ENCODE data around the gene COX5A. TPM values are rescaled to one million over a fixed set of nuclear protein-coding genes. Genes with fewer than 3 reads are reported as not detected.
A peak's percentile ranks its signal among the peaks of the same experiment; 100 is the strongest.
"Not testable (repeated sequence)": the region's sequence is repeated elsewhere in the genome, so short reads cannot be mapped to it uniquely, and the experiment has no call there.

The COX5A gene
- polyA plus RNA-seq, 1 donor from 2014 or later, result 155 TPM

DNA sequence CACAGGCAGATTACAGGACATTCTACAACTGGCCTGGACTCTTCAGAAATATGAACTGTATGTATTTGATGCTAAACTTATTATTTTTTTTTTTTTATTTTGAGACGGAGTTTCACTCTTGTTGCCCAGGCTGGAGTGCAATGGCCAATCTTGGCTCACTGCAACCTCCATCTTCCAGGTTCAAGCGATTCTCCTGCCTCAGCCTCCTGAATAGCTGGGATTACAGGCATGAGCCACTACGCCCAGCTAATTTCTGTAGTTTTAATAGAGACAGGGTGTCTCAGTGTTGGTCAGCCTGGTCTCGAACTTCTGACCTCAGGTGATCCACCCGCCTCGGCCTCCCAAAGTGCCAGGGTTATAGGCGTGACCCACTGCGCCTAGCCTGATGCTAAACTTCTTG is 24.1 kb downstream of the COX5A start:
- not testable (repeated sequence) for H3K4me3 ChIP-seq (ENCODE audit: low read length); H3K4me2 ChIP-seq (ENCODE audit: low read length); H3K27me3 ChIP-seq (ENCODE audit: insufficient read depth, low read depth, low read length); H3K9me2 ChIP-seq (ENCODE audit: insufficient read depth, low read length); H4K20me1 ChIP-seq (ENCODE audit: insufficient read depth); H3K36me3 ChIP-seq (ENCODE audit: insufficient read depth, low read length); H2AFZ ChIP-seq (ENCODE audit: low read depth, low read length); H3K27ac ChIP-seq (ENCODE audit: low read length); H3K9ac ChIP-seq (ENCODE audit: low read length); H3K9me3 ChIP-seq (ENCODE audit: low read length); H3K79me2 ChIP-seq (replicated peaks; ENCODE audit: insufficient read depth, low read length); H3F3A ChIP-seq (ENCODE audit: insufficient read depth, low read length, poor library complexity, severe bottlenecking)

GRCh38 chr15:74913041-74913440 is 24.8 kb downstream of the COX5A start:
- H3K79me2 ChIP-seq (replicated peaks; ENCODE audit: insufficient read depth, low read length), result no peaks in the 10 kb centered on the region
- H3K27me3 ChIP-seq (ENCODE audit: insufficient read depth, low read depth, low read length), result no peaks in the 10 kb centered on the region
- H3K9me2 ChIP-seq (ENCODE audit: insufficient read depth, low read length), result no peaks in the 10 kb centered on the region
- H3K27ac ChIP-seq (ENCODE audit: low read length), result no peak overlapping the region
- no peak overlapping the region for H2AFZ ChIP-seq (ENCODE audit: low read depth, low read length)
- no peaks in the 10 kb centered on the region for H3F3A ChIP-seq (ENCODE audit: insufficient read depth, low read length, poor library complexity, severe bottlenecking)
- no peaks in the 10 kb centered on the region for H4K20me1 ChIP-seq (ENCODE audit: insufficient read depth)
- H3K4me3 ChIP-seq (ENCODE audit: low read length), result no peak overlapping the region
- TF ChIP-seq, protein P1, sequence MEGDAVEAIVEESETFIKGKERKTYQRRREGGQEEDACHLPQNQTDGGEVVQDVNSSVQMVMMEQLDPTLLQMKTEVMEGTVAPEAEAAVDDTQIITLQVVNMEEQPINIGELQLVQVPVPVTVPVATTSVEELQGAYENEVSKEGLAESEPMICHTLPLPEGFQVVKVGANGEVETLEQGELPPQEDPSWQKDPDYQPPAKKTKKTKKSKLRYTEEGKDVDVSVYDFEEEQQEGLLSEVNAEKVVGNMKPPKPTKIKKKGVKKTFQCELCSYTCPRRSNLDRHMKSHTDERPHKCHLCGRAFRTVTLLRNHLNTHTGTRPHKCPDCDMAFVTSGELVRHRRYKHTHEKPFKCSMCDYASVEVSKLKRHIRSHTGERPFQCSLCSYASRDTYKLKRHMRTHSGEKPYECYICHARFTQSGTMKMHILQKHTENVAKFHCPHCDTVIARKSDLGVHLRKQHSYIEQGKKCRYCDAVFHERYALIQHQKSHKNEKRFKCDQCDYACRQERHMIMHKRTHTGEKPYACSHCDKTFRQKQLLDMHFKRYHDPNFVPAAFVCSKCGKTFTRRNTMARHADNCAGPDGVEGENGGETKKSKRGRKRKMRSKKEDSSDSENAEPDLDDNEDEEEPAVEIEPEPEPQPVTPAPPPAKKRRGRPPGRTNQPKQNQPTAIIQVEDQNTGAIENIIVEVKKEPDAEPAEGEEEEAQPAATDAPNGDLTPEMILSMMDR (IDR thresholded peaks at IDR 0.05; ENCODE audit: poor library complexity, severe bottlenecking), result no peak
- no peak for TF ChIP-seq POLR2AphosphoS5 (IDR thresholded peaks at IDR 0.05)
- TF ChIP-seq RAD21 (conservative IDR thresholded peaks at IDR 0.05), result no peak
- TF ChIP-seq TAF1 (IDR thresholded peaks at IDR 0.05; ENCODE audit: low read depth), result no peak
- TF ChIP-seq EZH2 (IDR thresholded peaks at IDR 0.05; ENCODE audit: borderline replicate concordance, insufficient read depth, low read length, poor library complexity, severe bottlenecking), result no peak
- no peak for TF ChIP-seq MXI1 (conservative IDR thresholded peaks at IDR 0.05; ENCODE audit: poor library complexity, severe bottlenecking)
- TF ChIP-seq SMC3 (conservative IDR thresholded peaks at IDR 0.05; ENCODE audit: poor library complexity), result no peak
- no peak overlapping the region for H3K4me2 ChIP-seq (ENCODE audit: low read length)
- no peak overlapping the region for H3K9ac ChIP-seq (ENCODE audit: low read length)
- H3K9me3 ChIP-seq (ENCODE audit: low read length), result no peaks in the 10 kb centered on the region
- no peaks in the 10 kb centered on the region for H3K36me3 ChIP-seq (ENCODE audit: insufficient read depth, low read length)

DNA sequence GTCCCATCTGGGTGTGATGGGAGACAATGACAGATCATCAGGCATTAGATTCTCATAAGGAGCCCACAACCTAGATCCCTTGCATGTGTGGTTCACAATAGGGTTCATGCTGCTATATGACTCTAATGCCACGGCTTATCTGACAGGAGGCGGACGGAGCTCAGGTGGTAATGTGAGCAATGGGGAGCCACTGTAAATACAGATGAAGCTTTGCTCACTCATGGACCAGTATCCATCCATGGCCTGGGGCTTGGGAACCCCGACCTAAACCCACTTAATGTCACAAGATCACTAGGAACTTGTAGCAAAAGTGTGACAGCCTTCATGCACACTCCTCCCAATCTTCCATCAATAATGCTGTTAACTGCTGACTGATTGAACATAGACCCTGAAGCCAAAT is 29.2 kb downstream of the COX5A start:
- Histone ChIP-seq H4K20me1 (ENCODE audit: insufficient read depth) (no peaks in the 10 kb centered on the region), H3K9me3 (ENCODE audit: low read length) (no peaks in the 10 kb centered on the region), H3K9ac (ENCODE audit: low read length) (no peak overlapping the region), H3K27ac (ENCODE audit: low read length) (no peak overlapping the region), H3F3A (ENCODE audit: insufficient read depth, low read length, poor library complexity, severe bottlenecking) (peaks cover 7% of the 10 kb centered on the region), H3K4me2 (ENCODE audit: low read length) (no peak overlapping the region), H3K36me3 (ENCODE audit: insufficient read depth, low read length) (no peaks in the 10 kb centered on the region), H3K9me2 (ENCODE audit: insufficient read depth, low read length) (no peaks in the 10 kb centered on the region), H3K27me3 (ENCODE audit: insufficient read depth, low read depth, low read length) (no peaks in the 10 kb centered on the region), H3K79me2 (replicated peaks; ENCODE audit: insufficient read depth, low read length) (peaks cover 21% of the 10 kb centered on the region), H2AFZ (ENCODE audit: low read depth, low read length) (no peak overlapping the region), H3K4me3 (ENCODE audit: low read length) (no peak overlapping the region)
- no peak for TF ChIP-seq EZH2 (IDR thresholded peaks at IDR 0.05; ENCODE audit: borderline replicate concordance, insufficient read depth, low read length, poor library complexity, severe bottlenecking)

DNA sequence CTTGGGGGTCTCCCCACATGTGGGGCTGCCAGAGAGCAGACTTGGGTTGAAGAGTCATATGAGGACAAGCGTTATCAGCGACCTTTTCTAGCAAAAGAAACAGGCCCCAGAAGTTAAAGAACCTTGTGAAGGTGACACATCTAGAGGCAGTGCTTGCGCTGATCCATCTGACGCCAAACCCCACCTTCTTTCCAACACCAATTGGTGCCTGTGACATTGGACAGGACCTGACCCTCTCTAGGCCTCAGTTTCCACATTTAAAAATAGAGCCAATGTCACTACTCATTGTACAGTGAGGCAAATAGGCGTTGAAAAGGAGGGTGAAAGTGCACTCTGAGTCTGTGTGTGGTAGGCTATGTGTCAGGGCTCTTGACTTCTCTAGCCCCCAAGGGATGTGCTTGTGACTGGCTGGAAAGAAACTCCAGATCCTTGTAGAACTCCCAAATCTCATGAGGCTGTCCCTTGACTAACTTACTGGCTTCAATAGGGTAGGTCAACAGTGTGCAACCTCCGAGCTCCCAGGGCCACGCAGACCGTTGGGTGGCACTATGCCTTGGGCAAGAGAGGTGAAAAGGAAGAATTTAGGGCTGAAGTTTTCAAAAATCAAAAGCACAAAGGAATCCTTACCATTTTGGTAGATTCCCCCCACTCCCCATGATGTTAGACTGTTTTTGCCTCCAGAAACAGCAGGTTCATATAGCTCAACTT is 30.6 kb downstream of the COX5A start:
- H3F3A ChIP-seq (ENCODE audit: insufficient read depth, low read length, poor library complexity, severe bottlenecking), result peaks cover 7% of the 10 kb centered on the region
- H2AFZ ChIP-seq (ENCODE audit: low read depth, low read length), result peak overlapping the region; percentile 65
- H4K20me1 ChIP-seq (ENCODE audit: insufficient read depth), result no peaks in the 10 kb centered on the region
- H3K9me3 ChIP-seq (ENCODE audit: low read length), result no peaks in the 10 kb centered on the region
- peak overlapping the region; percentile 90 for H3K27ac ChIP-seq (ENCODE audit: low read length)
- peak overlapping the region; percentile 96 for H3K4me3 ChIP-seq (ENCODE audit: low read length)
- H3K79me2 ChIP-seq (replicated peaks; ENCODE audit: insufficient read depth, low read length), result peaks cover 22% of the 10 kb centered on the region
- peaks cover 8% of the 10 kb centered on the region for H3K36me3 ChIP-seq (ENCODE audit: insufficient read depth, low read length)
- H3K9me2 ChIP-seq (ENCODE audit: insufficient read depth, low read length), result no peaks in the 10 kb centered on the region
- H3K4me2 ChIP-seq (ENCODE audit: low read length), result peak overlapping the region; percentile 95
- H3K27me3 ChIP-seq (ENCODE audit: insufficient read depth, low read depth, low read length), result no peaks in the 10 kb centered on the region
- TF ChIP-seq EP300 (conservative IDR thresholded peaks at IDR 0.05; ENCODE audit: poor library complexity, severe bottlenecking), result no peak
- TF ChIP-seq MXI1 (conservative IDR thresholded peaks at IDR 0.05; ENCODE audit: poor library complexity, severe bottlenecking), result no peak
- TF ChIP-seq, protein P2, sequence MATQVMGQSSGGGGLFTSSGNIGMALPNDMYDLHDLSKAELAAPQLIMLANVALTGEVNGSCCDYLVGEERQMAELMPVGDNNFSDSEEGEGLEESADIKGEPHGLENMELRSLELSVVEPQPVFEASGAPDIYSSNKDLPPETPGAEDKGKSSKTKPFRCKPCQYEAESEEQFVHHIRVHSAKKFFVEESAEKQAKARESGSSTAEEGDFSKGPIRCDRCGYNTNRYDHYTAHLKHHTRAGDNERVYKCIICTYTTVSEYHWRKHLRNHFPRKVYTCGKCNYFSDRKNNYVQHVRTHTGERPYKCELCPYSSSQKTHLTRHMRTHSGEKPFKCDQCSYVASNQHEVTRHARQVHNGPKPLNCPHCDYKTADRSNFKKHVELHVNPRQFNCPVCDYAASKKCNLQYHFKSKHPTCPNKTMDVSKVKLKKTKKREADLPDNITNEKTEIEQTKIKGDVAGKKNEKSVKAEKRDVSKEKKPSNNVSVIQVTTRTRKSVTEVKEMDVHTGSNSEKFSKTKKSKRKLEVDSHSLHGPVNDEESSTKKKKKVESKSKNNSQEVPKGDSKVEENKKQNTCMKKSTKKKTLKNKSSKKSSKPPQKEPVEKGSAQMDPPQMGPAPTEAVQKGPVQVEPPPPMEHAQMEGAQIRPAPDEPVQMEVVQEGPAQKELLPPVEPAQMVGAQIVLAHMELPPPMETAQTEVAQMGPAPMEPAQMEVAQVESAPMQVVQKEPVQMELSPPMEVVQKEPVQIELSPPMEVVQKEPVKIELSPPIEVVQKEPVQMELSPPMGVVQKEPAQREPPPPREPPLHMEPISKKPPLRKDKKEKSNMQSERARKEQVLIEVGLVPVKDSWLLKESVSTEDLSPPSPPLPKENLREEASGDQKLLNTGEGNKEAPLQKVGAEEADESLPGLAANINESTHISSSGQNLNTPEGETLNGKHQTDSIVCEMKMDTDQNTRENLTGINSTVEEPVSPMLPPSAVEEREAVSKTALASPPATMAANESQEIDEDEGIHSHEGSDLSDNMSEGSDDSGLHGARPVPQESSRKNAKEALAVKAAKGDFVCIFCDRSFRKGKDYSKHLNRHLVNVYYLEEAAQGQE (IDR thresholded peaks at IDR 0.05; ENCODE audit: borderline replicate concordance), result no peak
- no peak for TF ChIP-seq POLR2AphosphoS5 (IDR thresholded peaks at IDR 0.05)
- TF ChIP-seq SMC3 (conservative IDR thresholded peaks at IDR 0.05; ENCODE audit: poor library complexity), result no peak
- TF ChIP-seq RAD21 (conservative IDR thresholded peaks at IDR 0.05), result no peak
- TF ChIP-seq EZH2 (IDR thresholded peaks at IDR 0.05; ENCODE audit: borderline replicate concordance, insufficient read depth, low read length, poor library complexity, severe bottlenecking), result no peak
- TF ChIP-seq, protein P1 (IDR thresholded peaks at IDR 0.05; ENCODE audit: poor library complexity, severe bottlenecking), result no peak
- TF ChIP-seq TAF1 (IDR thresholded peaks at IDR 0.05; ENCODE audit: low read depth), result no peak
- peak overlapping the region; percentile 96 for H3K9ac ChIP-seq (ENCODE audit: low read length)

All from neural cell (in vitro differentiated cells).